Nephron progenitor cell (in vitro differentiated cells): Measurements from ENCODE around the gene CFHR2.
"Not testable (repeated sequence)": the region's sequence is repeated elsewhere in the genome, so short reads cannot be mapped to it uniquely, and the experiment has no call there.

Experiments used
- DNase-seq: peaks from one replicate; pipeline ENCODE4 v3.0.0; 2021
- H3K27ac Mint-ChIP-seq: 2 replicates; pipeline ENCODE4 v1.8.0; 2021; ENCODE audit warnings: mild to moderate bottlenecking, moderate library complexity, mixed read lengths
- H3K27me3 Mint-ChIP-seq: 2 replicates; pipeline ENCODE4 v1.8.0; 2021; ENCODE audit warnings: mild to moderate bottlenecking, low read depth, mixed read lengths; ENCODE audit not compliant: poor library complexity
- H3K36me3 Mint-ChIP-seq: 2 replicates; pipeline ENCODE4 v1.8.0; 2021; ENCODE audit warnings: low read depth, mixed read lengths
- H3K4me1 Mint-ChIP-seq: 2 replicates; pipeline ENCODE4 v1.8.0; 2021; ENCODE audit warnings: mixed read lengths
- H3K4me3 Mint-ChIP-seq: 2 replicates; pipeline ENCODE4 v1.8.0; 2021; ENCODE audit warnings: mild to moderate bottlenecking, moderate library complexity, mixed read lengths
- H3K9me3 Mint-ChIP-seq: 2 replicates; pipeline ENCODE4 v1.8.0; 2021; ENCODE audit warnings: mild to moderate bottlenecking, moderate library complexity, mixed read lengths
- TF ChIP-seq, protein P1 (sequence below): fragments of 200-600 bp; sonication (generic); IDR thresholded peaks from 2 replicates; pipeline ENCODE4 v1.5.0; 2021; ENCODE audit warnings: antibody characterized with exemption

CFHR2 gene

DNA sequence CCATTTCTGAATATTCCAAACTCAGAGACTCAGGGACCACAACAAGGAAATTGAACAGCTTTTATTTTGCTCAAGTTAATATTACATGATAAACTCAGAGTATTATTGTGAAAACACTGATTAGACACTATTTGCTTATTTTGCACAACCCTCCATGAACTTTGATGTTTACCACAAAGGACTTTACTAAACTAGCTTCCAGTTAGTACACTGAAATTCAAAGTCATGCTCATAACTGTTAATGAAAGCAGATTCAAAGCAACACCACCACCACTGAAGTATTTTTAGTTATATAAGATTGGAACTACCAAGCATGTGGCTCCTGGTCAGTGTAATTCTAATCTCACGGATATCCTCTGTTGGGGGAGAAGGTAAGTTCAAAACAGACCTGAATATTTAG lies at the start of gene CFHR2:
CFHR2 (plus strand) TSS at position 171 of the 400 bp plus-strand sequence; CDS start at position 314, 143 bp downstream.
- H3K9me3 Mint-ChIP-seq, result peaks cover 16% of the 10 kb centered on the region
- not testable (repeated sequence) for H3K4me3 Mint-ChIP-seq, H3K27ac Mint-ChIP-seq, H3K4me1 Mint-ChIP-seq, H3K27me3 Mint-ChIP-seq, DNase-seq, H3K36me3 Mint-ChIP-seq

DNA sequence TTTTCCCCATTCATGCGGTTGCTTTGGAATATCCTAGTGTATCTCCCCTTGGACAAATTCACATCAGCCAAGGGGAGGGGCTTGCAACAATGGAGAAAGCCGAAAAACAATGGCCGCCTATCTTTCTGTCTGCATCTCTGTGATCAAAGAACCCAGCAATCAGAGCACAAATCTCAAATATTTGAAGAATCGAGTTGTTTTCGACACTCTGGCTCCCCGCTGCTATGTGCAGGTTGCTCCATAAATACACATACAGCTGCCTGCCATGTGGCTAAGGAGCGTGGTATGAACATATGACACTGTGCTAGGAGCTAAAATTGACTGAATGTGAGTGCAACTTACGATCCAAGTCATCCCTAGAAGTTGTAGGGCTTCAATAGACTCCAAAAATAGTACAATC lies 47.2 kb upstream of the CFHR2 start:
- TF ChIP-seq, protein P1, sequence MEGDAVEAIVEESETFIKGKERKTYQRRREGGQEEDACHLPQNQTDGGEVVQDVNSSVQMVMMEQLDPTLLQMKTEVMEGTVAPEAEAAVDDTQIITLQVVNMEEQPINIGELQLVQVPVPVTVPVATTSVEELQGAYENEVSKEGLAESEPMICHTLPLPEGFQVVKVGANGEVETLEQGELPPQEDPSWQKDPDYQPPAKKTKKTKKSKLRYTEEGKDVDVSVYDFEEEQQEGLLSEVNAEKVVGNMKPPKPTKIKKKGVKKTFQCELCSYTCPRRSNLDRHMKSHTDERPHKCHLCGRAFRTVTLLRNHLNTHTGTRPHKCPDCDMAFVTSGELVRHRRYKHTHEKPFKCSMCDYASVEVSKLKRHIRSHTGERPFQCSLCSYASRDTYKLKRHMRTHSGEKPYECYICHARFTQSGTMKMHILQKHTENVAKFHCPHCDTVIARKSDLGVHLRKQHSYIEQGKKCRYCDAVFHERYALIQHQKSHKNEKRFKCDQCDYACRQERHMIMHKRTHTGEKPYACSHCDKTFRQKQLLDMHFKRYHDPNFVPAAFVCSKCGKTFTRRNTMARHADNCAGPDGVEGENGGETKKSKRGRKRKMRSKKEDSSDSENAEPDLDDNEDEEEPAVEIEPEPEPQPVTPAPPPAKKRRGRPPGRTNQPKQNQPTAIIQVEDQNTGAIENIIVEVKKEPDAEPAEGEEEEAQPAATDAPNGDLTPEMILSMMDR, result no peak
- Mint-ChIP-seq H3K36me3 (no peaks in the 10 kb centered on the region), H3K27ac (no peak overlapping the region), H3K9me3 (no peaks in the 10 kb centered on the region), H3K4me1 (no peaks in the 10 kb centered on the region), H3K4me3 (no peak overlapping the region), H3K27me3 (peaks cover 3% of the 10 kb centered on the region)
- no peak for DNase-seq

DNA sequence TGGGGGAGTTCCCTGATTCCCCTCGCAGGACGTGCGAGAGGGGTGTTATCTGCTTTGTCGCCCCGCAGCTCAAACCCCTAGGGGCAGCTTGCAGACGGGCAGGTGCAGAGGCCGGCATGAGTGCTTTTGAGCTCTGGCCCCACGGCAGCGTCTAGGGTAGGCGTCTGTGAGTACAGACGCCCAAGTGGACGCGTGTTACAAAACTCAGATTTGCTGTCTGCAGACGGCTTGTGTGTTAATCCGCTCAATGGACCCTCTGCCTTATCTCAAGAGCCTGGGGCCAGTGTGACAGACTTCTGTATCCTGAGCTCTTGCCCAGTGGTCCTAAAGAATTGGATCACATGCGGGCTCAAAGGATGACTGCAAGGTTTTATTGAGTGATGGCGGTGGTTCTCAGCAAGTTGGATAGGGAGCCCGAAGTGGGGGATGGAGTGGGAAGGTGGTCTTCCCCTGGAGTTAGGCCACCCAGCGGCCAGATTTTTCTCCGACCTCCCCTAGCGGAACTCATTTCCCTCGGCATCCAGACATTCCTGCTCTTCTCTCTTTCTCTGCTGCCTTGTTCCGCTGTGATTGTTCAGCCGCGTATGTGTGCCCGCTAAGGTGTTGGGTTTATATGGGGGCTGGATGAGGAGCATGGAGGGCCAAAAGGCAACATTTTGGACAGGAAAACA lies 46.2 kb upstream of the CFHR2 start:
- Mint-ChIP-seq H3K27ac (no peak overlapping the region), H3K9me3 (no peaks in the 10 kb centered on the region), H3K36me3 (no peaks in the 10 kb centered on the region), H3K27me3 (peaks cover 3% of the 10 kb centered on the region), H3K4me3 (no peak overlapping the region), H3K4me1 (no peaks in the 10 kb centered on the region)
- no peak for DNase-seq
- TF ChIP-seq, protein P1, result no peak

DNA sequence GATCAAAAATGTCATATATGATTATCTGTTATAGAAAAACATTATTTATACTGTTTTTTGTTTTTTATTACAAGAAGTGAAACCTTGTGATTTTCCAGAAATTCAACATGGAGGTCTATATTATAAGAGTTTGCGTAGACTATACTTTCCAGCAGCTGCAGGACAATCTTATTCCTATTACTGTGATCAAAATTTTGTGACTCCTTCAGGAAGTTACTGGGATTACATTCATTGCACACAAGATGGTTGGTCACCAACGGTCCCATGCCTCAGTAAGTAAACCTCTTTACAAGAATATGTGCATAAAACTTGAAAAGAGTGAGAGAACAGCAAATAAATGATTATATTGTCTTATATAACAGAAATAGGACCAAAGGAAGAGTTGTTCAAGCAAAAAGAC lies 41.2 kb upstream of the CFHR2 start:
- Mint-ChIP-seq H3K9me3 (no peaks in the 10 kb centered on the region), H3K27me3 (no peaks in the 10 kb centered on the region), H3K36me3 (no peaks in the 10 kb centered on the region)

DNA sequence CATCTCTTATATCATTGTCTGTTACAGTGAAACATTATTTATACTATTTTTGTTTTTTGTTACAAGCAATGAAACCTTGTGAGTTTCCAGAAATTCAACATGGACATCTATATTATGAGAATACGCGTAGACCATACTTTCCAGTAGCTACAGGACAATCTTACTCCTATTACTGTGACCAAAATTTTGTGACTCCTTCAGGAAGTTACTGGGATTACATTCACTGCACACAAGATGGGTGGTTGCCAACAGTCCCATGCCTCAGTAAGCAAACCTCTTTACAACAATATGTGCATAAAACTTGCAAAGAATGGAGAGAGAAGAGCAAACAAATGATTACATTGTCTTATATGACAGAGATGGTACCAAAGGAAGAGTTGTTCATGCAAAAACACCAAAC lies 33.3 kb upstream of the CFHR2 start:
- TF ChIP-seq, protein P1, result peak; percentile 21
- Mint-ChIP-seq H3K27me3 (no peaks in the 10 kb centered on the region), H3K4me3 (no peak overlapping the region), H3K36me3 (no peaks in the 10 kb centered on the region), H3K4me1 (no peaks in the 10 kb centered on the region), H3K27ac (no peak overlapping the region), H3K9me3 (no peaks in the 10 kb centered on the region)
- no peak for DNase-seq

More for the DNA sequence above, 41.2 kb upstream of the CFHR2 start:
- Mint-ChIP-seq H3K4me1 (no peaks in the 10 kb centered on the region), H3K4me3 (no peak overlapping the region), H3K27ac (no peak overlapping the region)
- TF ChIP-seq, protein P1, result peak; percentile 28
- DNase-seq, result no peak

DNA sequence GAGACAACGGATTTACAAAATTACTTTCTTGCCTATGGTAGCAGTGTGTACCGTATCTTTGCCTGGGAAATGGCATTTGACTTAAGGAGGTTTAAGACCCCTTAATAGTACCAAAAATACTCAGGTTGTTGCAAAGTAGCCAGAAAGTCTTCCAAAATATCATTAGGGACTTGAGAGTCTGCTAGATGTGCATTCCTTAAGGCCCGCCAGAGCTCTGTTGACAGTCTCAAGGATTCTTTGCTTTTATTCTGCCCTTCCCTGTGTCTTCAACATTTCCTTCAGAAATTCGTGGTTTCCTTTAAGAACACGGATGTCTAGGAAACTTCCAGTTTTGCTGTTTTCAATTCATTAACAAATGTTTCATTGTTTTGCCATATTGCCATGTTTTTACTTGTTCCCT lies 31.3 kb upstream of the CFHR2 start:
- not testable (repeated sequence) for H3K27ac Mint-ChIP-seq, H3K9me3 Mint-ChIP-seq, H3K36me3 Mint-ChIP-seq, H3K4me1 Mint-ChIP-seq, H3K4me3 Mint-ChIP-seq, H3K27me3 Mint-ChIP-seq, DNase-seq

DNA sequence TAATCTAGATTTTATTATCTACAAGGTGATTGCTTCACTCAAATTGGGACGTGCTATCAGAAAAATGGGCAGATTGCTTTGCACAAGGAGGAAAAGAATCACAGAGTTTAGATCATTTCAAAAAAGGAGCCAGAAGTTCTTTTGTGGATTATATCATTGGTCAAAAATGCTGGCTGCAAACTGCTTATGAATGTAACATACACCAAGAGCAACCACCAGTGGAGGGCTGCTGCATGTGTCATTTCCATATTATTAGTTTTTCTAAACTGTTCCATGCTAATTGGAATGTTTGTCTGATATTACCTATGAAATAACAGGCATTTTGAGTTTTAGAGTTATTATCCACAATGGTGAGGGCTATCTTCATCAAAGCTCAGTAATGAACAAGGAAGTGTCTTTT lies 16.7 kb upstream of the CFHR2 start:
- H3K9me3 Mint-ChIP-seq, result peaks cover 11% of the 10 kb centered on the region
- H3K27ac Mint-ChIP-seq, H3K4me3 Mint-ChIP-seq, H3K36me3 Mint-ChIP-seq, DNase-seq, H3K4me1 Mint-ChIP-seq, H3K27me3 Mint-ChIP-seq: not testable (repeated sequence)

DNA sequence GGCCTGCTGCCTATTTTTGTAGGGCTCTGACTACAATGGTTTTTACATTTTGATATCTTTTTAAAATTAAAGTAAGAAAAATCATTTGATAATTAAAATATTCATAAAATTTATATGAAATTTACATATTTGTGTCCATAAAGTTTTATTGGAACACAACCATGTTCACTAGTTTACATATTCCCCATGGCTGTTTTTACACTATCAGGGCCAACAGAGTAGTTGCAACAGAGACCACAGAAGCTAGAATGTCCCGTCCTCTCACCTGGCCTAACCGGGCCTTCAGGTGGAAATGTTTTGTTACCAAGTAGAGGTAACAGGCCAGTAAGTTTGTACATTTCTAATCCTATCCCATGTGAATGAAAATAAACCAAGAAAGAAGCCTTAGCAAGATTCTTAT lies 10.7 kb upstream of the CFHR2 start:
- H3K36me3 Mint-ChIP-seq, H3K27ac Mint-ChIP-seq, H3K9me3 Mint-ChIP-seq, H3K4me1 Mint-ChIP-seq, H3K27me3 Mint-ChIP-seq, H3K4me3 Mint-ChIP-seq, DNase-seq: not testable (repeated sequence)
